ENCODE measurements around the gene LMNTD2. TPM values are rescaled to one million over a fixed set of nuclear protein-coding genes. Genes with fewer than 3 reads are reported as not detected.

Gene LMNTD2
- total and polyA plus RNA-seq, 3 experiments from 2014 or later, result 1.1 to 2.4 (median 1.2) TPM

DNA sequence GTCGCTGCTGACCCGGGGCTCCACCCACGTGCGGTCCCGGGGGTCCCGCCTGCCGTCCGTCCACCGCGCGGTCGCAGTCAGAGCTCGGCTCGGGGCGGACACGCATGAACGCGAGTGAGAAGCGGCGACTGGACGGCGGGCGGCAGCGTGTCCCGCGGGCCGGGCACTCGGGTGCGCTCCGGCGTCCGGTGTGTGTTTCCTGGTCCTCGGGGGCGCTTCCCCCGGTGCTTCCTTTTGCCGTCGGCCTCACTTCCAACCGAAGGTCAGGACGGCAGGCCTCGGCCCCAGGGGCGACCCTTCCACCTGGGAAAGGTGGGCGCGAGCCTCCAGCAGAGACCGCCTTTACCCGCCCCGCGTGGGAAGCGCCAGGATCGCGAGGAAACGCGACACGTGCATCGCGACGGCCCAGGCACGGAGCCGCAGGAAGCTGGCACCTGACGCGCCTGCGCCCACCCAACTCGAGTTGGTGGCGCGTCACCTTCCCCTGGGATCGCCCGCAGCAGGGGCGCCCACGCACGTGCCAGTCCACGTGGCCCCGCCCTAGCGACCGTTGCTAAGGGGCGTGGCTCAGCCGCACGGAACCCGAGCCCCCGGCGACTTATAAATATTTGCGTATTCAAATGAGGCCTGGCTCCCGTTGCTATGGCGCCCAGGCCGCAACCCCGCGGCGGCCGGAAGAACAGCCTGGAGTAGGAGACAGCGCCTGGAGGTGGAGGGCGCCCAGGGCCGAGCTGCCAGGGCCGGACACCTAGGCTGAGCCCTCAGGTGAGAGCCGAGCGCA is 23.5 kb downstream of the LMNTD2 start, which contains the start of gene LRRC56:
TSS of gene LRRC56 (plus strand) at position 687 of the 781 bp plus-strand sequence. CDS start 3,158 bp downstream, outside the sequence.
- H3K27ac ChIP-seq (ENCODE audit: low read depth, low read length), result peak within 1 kb of the TSS; percentile 86
- H3K27me3 Mint-ChIP-seq, result peaks cover 0 to 4% of the 10 kb centered on the region in 2 donors
- no peaks in the 10 kb centered on the region for H3K27me3 ChIP-seq (ENCODE audit: insufficient read depth, low read length, poor library complexity, severe bottlenecking)
- POLR2A ChIA-PET, result interaction anchor here (1.1 to 2.8 kb wide), 5 partner anchors 30 to 189 kb away, joined by 3 to 16 read pairs (median 9); partner anchors contain the start of genes PHRF1, RNH1 and TMEM80
- peaks cover 0 to 9% (median 0%) of the 10 kb centered on the region in 3 donors for H3K36me3 Mint-ChIP-seq
- peaks cover 37% of the 10 kb centered on the region for H3K4me1 ChIP-seq (ENCODE audit: insufficient read depth, low read length)
- H3K27ac Mint-ChIP-seq, result peak within 1 kb of the TSS; percentile 93 to 100 (median 97)
- H3K36me3 ChIP-seq (ENCODE audit: insufficient read depth, low read length), result no peaks in the 10 kb centered on the region
- H3K4me3 ChIP-seq (ENCODE audit: low read length), result peak within 1 kb of the TSS; percentile 50
- CTCF ChIA-PET, result interaction anchor here (1.1 to 2.8 kb wide), 8 partner anchors 18 to 328 kb away, joined by 3 to 16 read pairs (median 4); no protein-coding TSS in a partner anchor
- H3K4me1 Mint-ChIP-seq, result peaks cover 3 to 30% (median 11%) of the 10 kb centered on the region in 3 donors
- H3K9me3 Mint-ChIP-seq, result no peaks in the 10 kb centered on the region
- peak; percentile 90 to 98 (median 95) for DNase-seq
- H3K9me3 ChIP-seq (ENCODE audit: low read length), result no peaks in the 10 kb centered on the region
- peak within 1 kb of the TSS; percentile 88 to 98 (median 93) for H3K4me3 Mint-ChIP-seq

DNA sequence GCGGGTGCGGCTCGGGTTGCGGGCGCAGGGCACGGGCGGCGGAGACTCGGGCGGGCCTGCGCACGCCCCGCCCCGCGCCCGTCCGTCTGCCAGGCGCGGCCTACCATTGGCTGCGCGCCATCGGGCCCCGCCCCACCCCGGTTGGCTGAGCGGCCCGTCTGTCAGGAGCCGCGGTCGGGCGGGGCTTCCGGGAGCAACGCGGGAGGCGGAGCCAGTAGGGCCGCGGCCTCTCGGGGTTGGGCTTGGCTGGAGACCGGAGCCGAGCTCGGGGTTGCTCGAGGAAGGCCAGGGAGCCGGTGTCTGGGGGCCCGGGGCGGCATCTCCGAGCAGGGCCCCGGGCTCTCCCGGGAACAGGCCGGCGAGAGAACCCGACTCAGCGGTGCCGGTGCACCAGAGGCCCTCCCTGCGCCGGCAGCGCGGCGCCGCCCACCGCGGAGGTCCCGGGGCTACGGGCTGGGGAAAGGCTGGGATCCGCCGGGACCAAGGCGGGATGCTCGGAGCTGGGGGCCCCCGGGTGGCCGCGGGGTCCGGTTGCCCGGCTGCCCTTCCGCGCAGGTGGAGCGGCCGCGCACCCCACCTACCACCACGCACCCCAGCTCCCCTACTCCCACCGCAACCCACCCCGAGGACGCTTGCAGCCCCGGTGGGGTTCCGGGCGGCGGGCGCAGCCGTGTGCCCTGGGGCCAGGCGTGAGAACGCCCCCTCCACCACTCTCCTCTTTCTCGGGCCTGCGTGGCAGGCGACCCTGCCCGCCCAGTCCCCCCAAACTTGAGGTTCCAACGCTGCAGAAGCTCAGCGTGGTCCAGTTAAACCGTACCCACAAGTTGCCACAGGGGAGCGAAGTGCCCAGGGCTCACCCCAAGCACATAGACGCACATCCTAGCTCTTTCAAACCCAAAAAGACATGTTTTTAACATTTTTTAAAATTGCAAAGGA is 24.8 kb downstream of the LMNTD2 start, which contains the start of gene HRAS:
TSS of gene HRAS (minus strand) at position 58 of the 936 bp plus-strand sequence.
- Mint-ChIP-seq H3K36me3 (peaks cover 0 to 14% (median 0%) of the 10 kb centered on the region in 3 donors), H3K9me3 (no peaks in the 10 kb centered on the region), H3K4me3 (peak within 1 kb of the TSS; percentile 88 to 98 (median 93)), H3K27ac (peak within 1 kb of the TSS; percentile 93 to 100 (median 97)), H3K4me1 (peaks cover 3 to 32% (median 11%) of the 10 kb centered on the region in 3 donors), H3K27me3 (peaks cover 0 to 4% of the 10 kb centered on the region in 2 donors)
- Histone ChIP-seq H3K4me3 (ENCODE audit: low read length) (peak within 1 kb of the TSS; percentile 64), H3K36me3 (ENCODE audit: insufficient read depth, low read length) (no peaks in the 10 kb centered on the region), H3K9me3 (ENCODE audit: low read length) (no peaks in the 10 kb centered on the region), H3K27me3 (ENCODE audit: insufficient read depth, low read length, poor library complexity, severe bottlenecking) (no peaks in the 10 kb centered on the region), H3K4me1 (ENCODE audit: insufficient read depth, low read length) (peaks cover 37% of the 10 kb centered on the region), H3K27ac (ENCODE audit: low read depth, low read length) (peak within 1 kb of the TSS; percentile 86)
- peak; percentile 94 to 97 (median 96) for DNase-seq
- CTCF ChIA-PET, result interaction anchor here (1.0 to 2.8 kb wide), 12 partner anchors 17 to 191 kb away, joined by 3 to 16 read pairs (median 3); partner anchors contain the start of gene PHRF1
- POLR2A ChIA-PET, result interaction anchor here (0.6 to 2.8 kb wide), 11 partner anchors 17 to 275 kb away, joined by 3 to 16 read pairs (median 3); partner anchors contain the start of genes PHRF1, RNH1, RPLP2 and TMEM80

DNA sequence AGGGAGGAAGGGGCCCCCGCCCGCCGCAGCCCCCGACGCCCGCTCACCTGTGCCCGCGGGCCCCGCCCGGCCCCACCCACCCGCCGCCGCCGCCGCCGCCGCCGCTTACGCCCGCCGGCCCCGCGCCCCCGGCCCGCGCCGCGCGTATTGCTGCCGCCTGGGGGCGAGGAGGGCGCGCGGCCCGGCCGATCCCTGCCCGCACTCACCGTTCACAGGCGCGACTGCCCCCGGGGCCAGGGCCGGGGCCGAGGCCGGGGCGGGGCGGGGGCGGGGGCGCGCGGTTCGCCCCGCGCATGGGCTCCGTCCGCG is 25.4 kb downstream of the LMNTD2 start:
- H3K27me3 Mint-ChIP-seq, result peaks cover 0 to 4% of the 10 kb centered on the region in 2 donors
- no peak overlapping the region for H3K27ac Mint-ChIP-seq
- H3K4me3 Mint-ChIP-seq, result peak overlapping the region in 1 of 7 donors; percentile 34
- POLR2A ChIA-PET, result interaction anchor here (1.9 to 2.8 kb wide), 4 partner anchors 28 to 161 kb away, joined by 9 to 16 read pairs (median 12); partner anchors contain the start of genes PHRF1, RNH1 and TMEM80
- Histone ChIP-seq H3K27me3 (ENCODE audit: insufficient read depth, low read length, poor library complexity, severe bottlenecking) (no peaks in the 10 kb centered on the region), H3K27ac (ENCODE audit: low read depth, low read length) (no peak overlapping the region), H3K4me3 (ENCODE audit: low read length) (no peak overlapping the region), H3K36me3 (ENCODE audit: insufficient read depth, low read length) (no peaks in the 10 kb centered on the region), H3K4me1 (ENCODE audit: insufficient read depth, low read length) (peaks cover 37% of the 10 kb centered on the region), H3K9me3 (ENCODE audit: low read length) (no peaks in the 10 kb centered on the region)
- no peaks in the 10 kb centered on the region for H3K9me3 Mint-ChIP-seq
- CTCF ChIA-PET, result interaction anchor here (0.8 to 2.8 kb wide), 7 partner anchors 13 to 162 kb away, joined by 3 to 16 read pairs (median 3); partner anchors contain the start of gene PHRF1
- H3K36me3 Mint-ChIP-seq, result peaks cover 0 to 15% (median 0%) of the 10 kb centered on the region in 3 donors
- H3K4me1 Mint-ChIP-seq, result peaks cover 3 to 32% (median 11%) of the 10 kb centered on the region in 3 donors
- no peak for DNase-seq

DNA sequence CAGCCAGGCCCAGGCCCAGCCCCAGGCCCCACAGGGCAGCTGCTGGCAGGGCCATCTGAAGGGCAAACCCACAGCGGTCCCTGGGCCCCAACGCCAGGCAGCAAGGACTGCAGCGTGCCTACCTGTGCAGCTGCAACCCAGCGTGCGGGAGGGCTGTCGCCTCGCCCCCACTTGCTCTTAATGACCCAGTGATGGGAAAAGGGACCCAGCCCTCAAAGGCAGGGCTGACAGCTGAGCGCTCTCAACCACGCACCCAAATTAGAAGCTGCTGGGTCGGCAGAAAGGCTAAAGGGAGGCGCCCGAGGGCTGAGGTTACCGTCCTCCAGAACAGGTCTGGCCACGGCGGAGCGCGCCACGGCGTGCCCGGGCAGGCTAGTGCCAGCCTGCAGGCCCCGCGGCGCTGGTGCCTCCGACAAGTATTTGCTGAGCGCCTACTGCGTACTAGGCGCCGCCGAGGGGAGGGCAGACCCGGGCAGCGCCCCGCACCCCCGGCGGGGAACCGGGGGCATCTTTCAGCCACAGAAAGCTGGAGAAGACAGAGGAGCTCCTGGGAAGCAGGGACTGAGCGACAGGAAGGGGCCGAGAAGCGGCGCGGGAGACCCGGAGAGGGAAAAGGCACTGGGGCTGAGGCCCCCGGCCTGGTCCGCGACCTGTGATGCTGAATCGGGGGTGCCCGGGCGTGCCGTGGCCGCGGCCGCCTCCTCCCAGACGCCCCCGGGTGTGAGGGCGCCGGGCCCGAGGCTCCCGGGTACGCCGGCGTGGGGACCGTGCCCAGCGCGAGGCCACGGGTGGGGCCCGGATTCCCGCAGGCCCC is 25.9 kb downstream of the LMNTD2 start:
- peak in 2 of 5 donors; percentile 21 to 59 for DNase-seq
- peaks cover 0 to 4% of the 10 kb centered on the region in 2 donors for H3K27me3 Mint-ChIP-seq

GRCh38 chr11:533586-534395 is 26.7 kb downstream of the LMNTD2 start:
- Mint-ChIP-seq H3K36me3 (peaks cover 0 to 18% (median 0%) of the 10 kb centered on the region in 3 donors), H3K27ac (peak overlapping the region in 1 of 8 donors; percentile 74), H3K27me3 (peaks cover 0 to 4% of the 10 kb centered on the region in 2 donors), H3K9me3 (no peaks in the 10 kb centered on the region), H3K4me3 (peak overlapping the region in 5 of 7 donors; percentile 13 to 77 (median 64)), H3K4me1 (peaks cover 3 to 30% (median 11%) of the 10 kb centered on the region in 3 donors)
- no peak for DNase-seq
- POLR2A ChIA-PET, result interaction anchor here (1.4 kb wide), 1 partner anchor 192 kb away, joined by 3 read pairs; no protein-coding TSS in a partner anchor
- no peaks in the 10 kb centered on the region for H3K9me3 ChIP-seq (ENCODE audit: low read length)
- CTCF ChIA-PET, result interaction anchor here (0.6 to 0.9 kb wide), 2 partner anchors 21 kb away, joined by 3 read pairs; no protein-coding TSS in a partner anchor
- peaks cover 37% of the 10 kb centered on the region for H3K4me1 ChIP-seq (ENCODE audit: insufficient read depth, low read length)
- peak overlapping the region; percentile 64 for H3K4me3 ChIP-seq (ENCODE audit: low read length)
- H3K27me3 ChIP-seq (ENCODE audit: insufficient read depth, low read length, poor library complexity, severe bottlenecking), result no peaks in the 10 kb centered on the region
- H3K36me3 ChIP-seq (ENCODE audit: insufficient read depth, low read length), result no peaks in the 10 kb centered on the region
- H3K27ac ChIP-seq (ENCODE audit: low read depth, low read length), result no peak overlapping the region

More for the DNA sequence above, 25.9 kb downstream of the LMNTD2 start:
- ChIA-PET POLR2A (interaction anchor here (2.4 kb wide), 1 partner anchor 28 kb away, joined by 16 read pairs; the partner anchor contains the start of gene RNH1), CTCF (interaction anchor here (0.6 to 2.8 kb wide), 4 partner anchors 13 to 20 kb away, joined by 3 to 16 read pairs (median 6); no protein-coding TSS in a partner anchor)
- Histone ChIP-seq H3K36me3 (ENCODE audit: insufficient read depth, low read length) (no peaks in the 10 kb centered on the region), H3K4me3 (ENCODE audit: low read length) (peak overlapping the region; percentile 64), H3K4me1 (ENCODE audit: insufficient read depth, low read length) (peaks cover 37% of the 10 kb centered on the region), H3K27me3 (ENCODE audit: insufficient read depth, low read length, poor library complexity, severe bottlenecking) (no peaks in the 10 kb centered on the region), H3K27ac (ENCODE audit: low read depth, low read length) (peak overlapping the region; percentile 65), H3K9me3 (ENCODE audit: low read length) (no peaks in the 10 kb centered on the region)
- H3K36me3 Mint-ChIP-seq, result peaks cover 0 to 18% (median 0%) of the 10 kb centered on the region in 3 donors
- H3K4me1 Mint-ChIP-seq, result peaks cover 3 to 32% (median 11%) of the 10 kb centered on the region in 3 donors
- H3K9me3 Mint-ChIP-seq, result no peaks in the 10 kb centered on the region
- peak overlapping the region in 2 of 8 donors; percentile 17 to 38 for H3K27ac Mint-ChIP-seq
- peak overlapping the region; percentile 58 to 92 (median 70) for H3K4me3 Mint-ChIP-seq

GRCh38 chr11:532986-533585 is 27.5 kb downstream of the LMNTD2 start:
- H3K27me3 Mint-ChIP-seq, result no peaks in the 10 kb centered on the region
- no peaks in the 10 kb centered on the region for H3K9me3 Mint-ChIP-seq
- peak overlapping the region in 1 of 7 donors; percentile 48 for H3K4me3 Mint-ChIP-seq
- H3K27ac ChIP-seq (ENCODE audit: low read depth, low read length), result no peak overlapping the region
- no peaks in the 10 kb centered on the region for H3K27me3 ChIP-seq (ENCODE audit: insufficient read depth, low read length, poor library complexity, severe bottlenecking)
- H3K4me1 Mint-ChIP-seq, result peaks cover 3 to 23% (median 9%) of the 10 kb centered on the region in 3 donors
- no peak overlapping the region for H3K27ac Mint-ChIP-seq
- H3K9me3 ChIP-seq (ENCODE audit: low read length), result no peaks in the 10 kb centered on the region
- peaks cover 33% of the 10 kb centered on the region for H3K4me1 ChIP-seq (ENCODE audit: insufficient read depth, low read length)
- H3K36me3 ChIP-seq (ENCODE audit: insufficient read depth, low read length), result no peaks in the 10 kb centered on the region
- H3K4me3 ChIP-seq (ENCODE audit: low read length), result no peak overlapping the region
- peaks cover 0 to 18% (median 0%) of the 10 kb centered on the region in 3 donors for H3K36me3 Mint-ChIP-seq
- CTCF ChIA-PET, result interaction anchor here (0.9 kb wide), 1 partner anchor 21 kb away, joined by 3 read pairs; no protein-coding TSS in a partner anchor
- no peak for DNase-seq
- POLR2A ChIA-PET, result interaction anchor here (1.4 kb wide), 1 partner anchor 193 kb away, joined by 3 read pairs; no protein-coding TSS in a partner anchor
